ENCODE results near the gene NIPAL4. TPM values are rescaled to one million over a fixed set of nuclear protein-coding genes. Genes with fewer than 3 reads are reported as not detected.

NIPAL4 gene
- total RNA-seq, 1 experiment from 2014 or later, result 0.24 TPM

GRCh38 chr5:157476702-157477408 lies 16.8 kb downstream of the NIPAL4 start:
- Histone ChIP-seq H3K4me1 (replicated peaks; ENCODE audit: insufficient read depth) (peaks cover 26% of the 10 kb centered on the region), H3K36me3 (ENCODE audit: low read depth) (no peaks in the 10 kb centered on the region), H3K9me2 (ENCODE audit: insufficient read depth) (no peaks in the 10 kb centered on the region), H3K27ac (no peak overlapping the region), H3K79me2 (ENCODE audit: low read depth) (no peaks in the 10 kb centered on the region), H2AFZ (no peak overlapping the region), H3K9me3 (ENCODE audit: insufficient read depth, low read depth) (no peaks in the 10 kb centered on the region), H3K4me2 (no peak overlapping the region), H3K27me3 (ENCODE audit: insufficient read depth, low read depth) (no peaks in the 10 kb centered on the region), H3F3A (ENCODE audit: insufficient read depth, low read depth) (peaks cover 22% of the 10 kb centered on the region; the same call in 1 of the 2 replicates), H3K4me3 (no peak overlapping the region), H4K20me1 (ENCODE audit: insufficient read depth) (no peaks in the 10 kb centered on the region)
- ChIA-PET POLR2A (ENCODE audit: unreplicated experiment) (no interaction called here), CTCF (interaction anchor here (0.5 to 0.8 kb wide), 3 partner anchors 132 to 278 kb away, joined by 3 to 14 read pairs (median 4); no protein-coding TSS in a partner anchor)
- BruUV-seq (replicated peaks), result no TSS peak
- DNase-seq, result peak; percentile 47 to 50
- intact Hi-C loops (cut with micrococcal nuclease; ENCODE audit: unreplicated experiment), result loop anchor here (1.0 to 10.0 kb wide), 8 partner anchors 44 to 332 kb away; partner anchors contain the start of genes LSM11 and MED7
- TF ChIP-seq, protein P1, sequence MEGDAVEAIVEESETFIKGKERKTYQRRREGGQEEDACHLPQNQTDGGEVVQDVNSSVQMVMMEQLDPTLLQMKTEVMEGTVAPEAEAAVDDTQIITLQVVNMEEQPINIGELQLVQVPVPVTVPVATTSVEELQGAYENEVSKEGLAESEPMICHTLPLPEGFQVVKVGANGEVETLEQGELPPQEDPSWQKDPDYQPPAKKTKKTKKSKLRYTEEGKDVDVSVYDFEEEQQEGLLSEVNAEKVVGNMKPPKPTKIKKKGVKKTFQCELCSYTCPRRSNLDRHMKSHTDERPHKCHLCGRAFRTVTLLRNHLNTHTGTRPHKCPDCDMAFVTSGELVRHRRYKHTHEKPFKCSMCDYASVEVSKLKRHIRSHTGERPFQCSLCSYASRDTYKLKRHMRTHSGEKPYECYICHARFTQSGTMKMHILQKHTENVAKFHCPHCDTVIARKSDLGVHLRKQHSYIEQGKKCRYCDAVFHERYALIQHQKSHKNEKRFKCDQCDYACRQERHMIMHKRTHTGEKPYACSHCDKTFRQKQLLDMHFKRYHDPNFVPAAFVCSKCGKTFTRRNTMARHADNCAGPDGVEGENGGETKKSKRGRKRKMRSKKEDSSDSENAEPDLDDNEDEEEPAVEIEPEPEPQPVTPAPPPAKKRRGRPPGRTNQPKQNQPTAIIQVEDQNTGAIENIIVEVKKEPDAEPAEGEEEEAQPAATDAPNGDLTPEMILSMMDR (conservative IDR thresholded peaks at IDR 0.05), result peak; percentile 89
- TF ChIP-seq EZH2 (IDR thresholded peaks at IDR 0.05; ENCODE audit: low read depth), result no peak

DNA sequence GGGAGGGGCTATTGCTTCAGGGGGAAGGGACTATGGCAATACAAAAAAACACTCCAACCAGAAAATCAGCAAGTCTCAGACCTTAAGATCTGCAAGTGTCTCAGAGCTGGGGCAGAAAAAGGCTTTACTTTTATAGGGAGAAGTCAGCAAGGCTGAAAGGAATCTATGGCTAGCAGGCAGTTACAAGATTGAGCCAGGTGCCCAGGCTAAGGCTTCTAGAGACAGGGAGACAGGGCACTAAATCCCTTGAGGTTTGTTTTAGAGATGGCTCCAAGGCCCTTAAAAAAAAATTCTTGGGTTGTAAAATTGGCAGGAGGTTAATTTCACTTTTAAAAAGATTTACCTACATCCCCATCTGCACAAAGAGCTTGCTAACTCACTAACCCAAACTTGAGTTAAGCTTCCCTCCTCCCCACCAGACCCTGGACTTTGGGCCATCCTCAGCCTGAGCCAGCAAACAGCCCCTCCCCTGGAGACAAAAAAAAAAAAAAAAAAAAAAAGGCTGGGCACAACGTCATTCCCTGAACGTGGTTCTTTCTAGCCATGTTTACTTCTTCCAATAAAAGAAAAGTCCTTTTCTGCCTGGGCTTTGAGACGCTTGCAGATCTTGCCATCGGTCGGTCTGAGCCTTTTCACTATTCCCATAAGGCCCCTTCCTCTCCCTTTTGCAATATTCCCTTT lies 17.9 kb downstream of the NIPAL4 start:
- Histone ChIP-seq H3K9me2 (ENCODE audit: insufficient read depth) (no peaks in the 10 kb centered on the region), H3K9me3 (ENCODE audit: insufficient read depth, low read depth) (no peaks in the 10 kb centered on the region), H3K36me3 (ENCODE audit: low read depth) (no peaks in the 10 kb centered on the region), H4K20me1 (ENCODE audit: insufficient read depth) (no peaks in the 10 kb centered on the region), H3K4me3 (no peak overlapping the region), H3K27ac (no peak overlapping the region), H2AFZ (no peak overlapping the region), H3K4me1 (replicated peaks; ENCODE audit: insufficient read depth) (peaks cover 26% of the 10 kb centered on the region), H3F3A (ENCODE audit: insufficient read depth, low read depth) (peaks cover 22% of the 10 kb centered on the region; the same call in 1 of the 2 replicates), H3K4me2 (no peak overlapping the region), H3K27me3 (ENCODE audit: insufficient read depth, low read depth) (no peaks in the 10 kb centered on the region), H3K79me2 (ENCODE audit: low read depth) (no peaks in the 10 kb centered on the region)
- ChIA-PET POLR2A (ENCODE audit: unreplicated experiment) (no interaction called here), CTCF (interaction anchor here (0.7 kb wide), 1 partner anchor 193 kb away, joined by 22 read pairs; no protein-coding TSS in a partner anchor)
- DNase-seq, result no peak
- no TSS peak for BruUV-seq (replicated peaks)
- TF ChIP-seq, protein P1 (conservative IDR thresholded peaks at IDR 0.05), result no peak
- TF ChIP-seq EZH2 (IDR thresholded peaks at IDR 0.05; ENCODE audit: low read depth), result no peak
- intact Hi-C loops (cut with micrococcal nuclease; ENCODE audit: unreplicated experiment), result loop anchor here (1.0 to 10.0 kb wide), 8 partner anchors 45 to 333 kb away; partner anchors contain the start of genes LSM11 and MED7

- no peak for DNase-seq
- BruUV-seq (replicated peaks), result no TSS peak
- CTCF ChIA-PET, result interaction anchor here (0.6 kb wide), 1 partner anchor 63 kb away, joined by 3 read pairs; no protein-coding TSS in a partner anchor
- Histone ChIP-seq H3K4me1 (replicated peaks; ENCODE audit: insufficient read depth) (peaks cover 26% of the 10 kb centered on the region), H3F3A (ENCODE audit: insufficient read depth, low read depth) (peaks cover 22% of the 10 kb centered on the region; the same call in 1 of the 2 replicates), H3K27me3 (ENCODE audit: insufficient read depth, low read depth) (no peaks in the 10 kb centered on the region), H3K9me3 (ENCODE audit: insufficient read depth, low read depth) (no peaks in the 10 kb centered on the region), H3K9me2 (ENCODE audit: insufficient read depth) (no peaks in the 10 kb centered on the region), H2AFZ (no peak overlapping the region), H4K20me1 (ENCODE audit: insufficient read depth) (no peaks in the 10 kb centered on the region), H3K36me3 (ENCODE audit: low read depth) (0 out of 2 replicates have a peak, but pooled peaks cover 2% of the 10 kb centered on the region), H3K4me2 (no peak overlapping the region), H3K4me3 (no peak overlapping the region), H3K27ac (peak overlapping the region; percentile 50; the same call in 1 of the 2 replicates), H3K79me2 (ENCODE audit: low read depth) (no peaks in the 10 kb centered on the region)
- intact Hi-C loops (cut with micrococcal nuclease; ENCODE audit: unreplicated experiment), result loop anchor here (5.0 to 10.0 kb wide), 2 partner anchors 264 to 334 kb away; partner anchors contain the start of genes LSM11 and MED7
- POLR2A ChIA-PET (ENCODE audit: unreplicated experiment), result no interaction called here
- no peak for TF ChIP-seq EZH2 (IDR thresholded peaks at IDR 0.05; ENCODE audit: low read depth)
- TF ChIP-seq, protein P1 (conservative IDR thresholded peaks at IDR 0.05), result no peak
Measured at GRCh38 chr5:157478726-157479125, 18.7 kb downstream of the NIPAL4 start.

All from PC-9 (cell line).